Mesothelial cell of epicardium (in vitro differentiated cells): ENCODE measurements around the gene AGMO. TPM values are rescaled to one million over a fixed set of nuclear protein-coding genes. Genes with fewer than 3 reads are reported as not detected.
A peak's percentile ranks its signal among the peaks of the same experiment; 100 is the strongest.
"Not testable (repeated sequence)": the region's sequence is repeated elsewhere in the genome, so short reads cannot be mapped to it uniquely, and the experiment has no call there.

Experiments used
- DNase-seq, 2 experiments: peaks; one replicate each; pipeline ENCODE4 v3.0.0; 2021; ENCODE audit warnings: low spot score in 2 of 2; ENCODE audit not compliant: unreplicated experiment in 2 of 2
- H3K27ac Mint-ChIP-seq: 2 replicates; pipeline ENCODE4 v1.8.0; 2021; ENCODE audit warnings: mixed read lengths
- H3K27me3 Mint-ChIP-seq: 2 replicates; pipeline ENCODE4 v1.8.0; 2021; ENCODE audit warnings: low read depth, mixed read lengths
- H3K36me3 Mint-ChIP-seq: 2 replicates; pipeline ENCODE4 v1.8.0; 2021; ENCODE audit warnings: mixed read lengths
- H3K4me1 Mint-ChIP-seq: 2 replicates; pipeline ENCODE4 v1.8.0; 2021; ENCODE audit warnings: mixed read lengths
- H3K4me3 Mint-ChIP-seq: 2 replicates; pipeline ENCODE4 v1.8.0; 2021; ENCODE audit warnings: mild to moderate bottlenecking, moderate library complexity, mixed read lengths
- H3K9me3 Mint-ChIP-seq: 2 replicates; pipeline ENCODE4 v1.8.0; 2021; ENCODE audit warnings: mixed read lengths
- CTCF ChIP-seq: fragments of 200-600 bp; sonication (generic); IDR thresholded peaks from one replicate; pipeline ENCODE4 v1.5.0; 2021; ENCODE audit warnings: antibody characterized with exemption; ENCODE audit not compliant: unreplicated experiment
- total RNA-seq: library from RNA; stranded (reverse); gene quantifications from 3 replicates; pipeline ENCODE4 v1.2.1, GENCODE V29; 2021

The AGMO gene
- total RNA-seq, 1 donor from 2014 or later: 1.0 TPM

DNA sequence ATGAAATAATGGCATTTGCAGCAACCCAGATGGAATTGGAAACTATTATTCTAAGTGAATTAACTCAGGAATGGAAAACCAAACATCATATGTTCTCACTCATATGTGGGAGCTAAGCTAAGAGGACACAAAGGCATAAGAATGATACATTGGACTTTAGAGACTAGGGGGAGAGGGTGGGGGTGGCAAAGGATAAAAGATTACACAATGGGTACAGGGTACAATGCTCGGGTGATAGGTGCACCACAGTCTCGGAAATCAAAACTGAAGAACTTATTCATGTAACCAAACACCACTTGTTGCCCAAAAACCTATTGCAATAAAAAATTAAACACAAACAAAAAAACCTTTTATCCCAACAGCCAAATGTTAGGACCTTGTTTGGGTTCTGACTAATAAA lies 17.8 kb downstream of the AGMO start:
- no peak overlapping the region for H3K4me3 Mint-ChIP-seq
- H3K4me1 Mint-ChIP-seq: peaks cover 2% of the 10 kb centered on the region
- H3K36me3 Mint-ChIP-seq: no peaks in the 10 kb centered on the region
- TF ChIP-seq CTCF: no peak
- H3K27ac Mint-ChIP-seq: no peak overlapping the region
- no peaks in the 10 kb centered on the region for H3K27me3 Mint-ChIP-seq
- H3K9me3 Mint-ChIP-seq: peaks cover 13% of the 10 kb centered on the region
- no peak for DNase-seq

GRCh38 chr7:15543256-15543655 lies 18.6 kb downstream of the AGMO start:
- peaks cover 2% of the 10 kb centered on the region for H3K4me1 Mint-ChIP-seq
- H3K9me3 Mint-ChIP-seq: peaks cover 16% of the 10 kb centered on the region
- H3K27ac Mint-ChIP-seq: no peak overlapping the region
- H3K36me3 Mint-ChIP-seq: no peaks in the 10 kb centered on the region
- H3K27me3 Mint-ChIP-seq: no peaks in the 10 kb centered on the region
- H3K4me3 Mint-ChIP-seq: no peak overlapping the region
- no peak for DNase-seq
- no peak for TF ChIP-seq CTCF

DNA sequence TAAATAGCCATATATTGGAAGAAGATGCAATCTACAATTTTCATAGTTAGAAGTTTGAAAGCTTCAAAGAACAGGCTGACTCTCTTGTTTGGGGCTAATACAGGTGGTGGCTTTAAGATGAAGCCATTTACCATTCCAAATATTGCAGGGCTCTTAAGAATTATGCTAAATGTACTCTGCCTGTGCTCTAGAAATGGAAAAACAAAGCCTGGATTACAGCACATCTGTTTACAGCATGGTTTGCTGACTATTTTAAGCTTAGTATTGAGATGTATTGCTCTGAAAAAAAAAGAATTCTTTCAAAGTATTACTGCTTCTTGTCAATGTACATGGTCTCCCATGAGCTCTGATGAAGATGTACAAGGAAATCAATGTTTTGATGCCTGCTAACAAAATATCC lies 34.2 kb downstream of the AGMO start:
- no peaks in the 10 kb centered on the region for H3K4me1 Mint-ChIP-seq
- no peaks in the 10 kb centered on the region for H3K27me3 Mint-ChIP-seq
- H3K27ac Mint-ChIP-seq: no peak overlapping the region

DNA sequence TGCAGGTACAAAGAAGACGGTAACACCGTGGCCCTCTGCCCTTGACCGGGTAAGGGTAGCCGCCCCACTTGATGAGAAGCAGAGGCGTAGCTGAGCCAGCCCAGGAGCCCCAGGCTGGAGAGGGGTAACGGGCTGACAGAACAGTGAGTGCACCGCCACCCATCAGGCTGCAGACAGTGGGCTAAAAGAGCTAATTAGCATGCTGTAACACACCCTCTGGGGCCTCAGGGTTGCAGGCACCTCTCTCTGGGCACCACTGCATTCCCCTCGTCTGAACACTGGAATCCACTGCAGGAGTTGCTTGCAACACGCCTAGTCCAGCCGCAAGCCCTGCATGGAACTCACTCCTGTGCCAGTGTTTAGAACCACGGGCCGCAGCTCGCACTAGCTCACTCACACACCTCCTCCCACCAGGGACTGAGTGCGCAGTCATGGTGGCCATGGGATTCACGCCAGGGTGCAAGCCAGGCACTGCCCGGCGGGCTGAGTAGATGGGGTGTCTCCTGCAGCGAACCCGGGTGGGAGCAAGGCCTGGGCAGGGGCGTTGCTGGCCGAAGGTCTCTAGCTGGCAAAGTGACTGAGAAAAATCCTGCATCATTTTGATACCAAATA lies 36.1 kb downstream of the AGMO start:
- peaks cover 2% of the 10 kb centered on the region for H3K36me3 Mint-ChIP-seq
- H3K27ac Mint-ChIP-seq: no peak overlapping the region
- H3K9me3 Mint-ChIP-seq: peaks cover 28% of the 10 kb centered on the region
- DNase-seq: no peak
- TF ChIP-seq CTCF: no peak
- no peaks in the 10 kb centered on the region for H3K4me1 Mint-ChIP-seq
- H3K4me3 Mint-ChIP-seq: no peak overlapping the region
- no peaks in the 10 kb centered on the region for H3K27me3 Mint-ChIP-seq

More for the DNA sequence above, 34.2 kb downstream of the AGMO start:
- Mint-ChIP-seq H3K9me3 (peaks cover 14% of the 10 kb centered on the region), H3K4me3 (no peak overlapping the region), H3K36me3 (no peaks in the 10 kb centered on the region)
- TF ChIP-seq CTCF: no peak
- DNase-seq: no peak

GRCh38 chr7:15524077-15524476 lies 37.7 kb downstream of the AGMO start:
- no peak overlapping the region for H3K4me3 Mint-ChIP-seq
- peaks cover 42% of the 10 kb centered on the region for H3K9me3 Mint-ChIP-seq
- H3K27ac Mint-ChIP-seq: no peak overlapping the region
- H3K27me3 Mint-ChIP-seq: no peaks in the 10 kb centered on the region
- DNase-seq: no peak
- no peaks in the 10 kb centered on the region for H3K4me1 Mint-ChIP-seq
- TF ChIP-seq CTCF: peak; percentile 29
- peaks cover 8% of the 10 kb centered on the region for H3K36me3 Mint-ChIP-seq

- not testable (repeated sequence) for H3K36me3 Mint-ChIP-seq, H3K27ac Mint-ChIP-seq, H3K27me3 Mint-ChIP-seq, H3K4me3 Mint-ChIP-seq, DNase-seq
- peaks cover 34% of the 10 kb centered on the region for H3K9me3 Mint-ChIP-seq
- peaks cover 15% of the 10 kb centered on the region for H3K4me1 Mint-ChIP-seq
Measured at GRCh38 chr7:15517865-15518264, 44.0 kb downstream of the AGMO start.
